ENCODE results near the gene HSF2BP. TPM values are rescaled to one million over a fixed set of nuclear protein-coding genes. Genes with fewer than 3 reads are reported as not detected.

Gene HSF2BP
- polyA plus RNA-seq, 1 experiment = 1.1 TPM

DNA sequence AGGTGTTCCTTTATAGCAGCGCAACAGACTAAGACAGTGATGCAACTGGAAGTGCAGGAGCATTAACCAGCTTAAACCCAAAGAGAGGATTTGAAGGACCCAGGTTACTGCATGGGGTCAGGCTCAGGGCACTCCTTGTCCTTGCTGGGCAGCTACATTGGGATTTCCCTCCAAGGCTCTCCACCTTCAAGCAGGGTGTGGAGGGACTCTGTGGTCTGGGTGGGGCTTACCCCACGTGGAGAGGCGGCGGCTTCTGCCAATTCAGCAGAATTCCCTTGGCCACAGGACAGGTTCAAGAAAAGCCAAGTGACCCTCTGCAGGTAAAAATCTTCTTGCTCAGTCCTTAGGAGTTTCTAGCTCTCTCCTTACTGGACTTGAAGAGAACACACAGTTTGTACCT, 6.6 kb upstream of the HSF2BP start:
- ChIA-PET CTCF (no interaction called here), POLR2A (no interaction called here)
- no peak for DNase-seq (ENCODE audit: low read depth, low spot score)
- TF ChIP-seq, protein P1, sequence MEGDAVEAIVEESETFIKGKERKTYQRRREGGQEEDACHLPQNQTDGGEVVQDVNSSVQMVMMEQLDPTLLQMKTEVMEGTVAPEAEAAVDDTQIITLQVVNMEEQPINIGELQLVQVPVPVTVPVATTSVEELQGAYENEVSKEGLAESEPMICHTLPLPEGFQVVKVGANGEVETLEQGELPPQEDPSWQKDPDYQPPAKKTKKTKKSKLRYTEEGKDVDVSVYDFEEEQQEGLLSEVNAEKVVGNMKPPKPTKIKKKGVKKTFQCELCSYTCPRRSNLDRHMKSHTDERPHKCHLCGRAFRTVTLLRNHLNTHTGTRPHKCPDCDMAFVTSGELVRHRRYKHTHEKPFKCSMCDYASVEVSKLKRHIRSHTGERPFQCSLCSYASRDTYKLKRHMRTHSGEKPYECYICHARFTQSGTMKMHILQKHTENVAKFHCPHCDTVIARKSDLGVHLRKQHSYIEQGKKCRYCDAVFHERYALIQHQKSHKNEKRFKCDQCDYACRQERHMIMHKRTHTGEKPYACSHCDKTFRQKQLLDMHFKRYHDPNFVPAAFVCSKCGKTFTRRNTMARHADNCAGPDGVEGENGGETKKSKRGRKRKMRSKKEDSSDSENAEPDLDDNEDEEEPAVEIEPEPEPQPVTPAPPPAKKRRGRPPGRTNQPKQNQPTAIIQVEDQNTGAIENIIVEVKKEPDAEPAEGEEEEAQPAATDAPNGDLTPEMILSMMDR (IDR thresholded peaks at IDR 0.05; ENCODE audit: low read depth, low read length) = no peak
- Histone ChIP-seq H3K4me3 (ENCODE audit: low read depth, low read length) (no peak overlapping the region), H3K27me3 (ENCODE audit: control insufficient read depth, insufficient read depth, low read length) (no peaks in the 10 kb centered on the region), H3K27ac (ENCODE audit: low read depth, low read length) (no peak overlapping the region), H3K9me3 (ENCODE audit: control insufficient read depth, insufficient read depth, low read length) (peaks cover 6% of the 10 kb centered on the region; the same call in 1 of the 2 replicates)

GRCh38 chr21:43664358-43664757, 5.1 kb upstream of the HSF2BP start:
- H3K27ac ChIP-seq (ENCODE audit: low read depth, low read length) = no peak overlapping the region
- H3K27me3 ChIP-seq (ENCODE audit: control insufficient read depth, insufficient read depth, low read length) = no peaks in the 10 kb centered on the region
- H3K9me3 ChIP-seq (ENCODE audit: control insufficient read depth, insufficient read depth, low read length) = peaks cover 6% of the 10 kb centered on the region; the same call in 1 of the 2 replicates
- TF ChIP-seq, protein P1 (IDR thresholded peaks at IDR 0.05; ENCODE audit: low read depth, low read length) = no peak
- ChIA-PET POLR2A (no interaction called here), CTCF (no interaction called here)
- H3K4me3 ChIP-seq (ENCODE audit: low read depth, low read length) = no peak overlapping the region
- no peak for DNase-seq (ENCODE audit: low read depth, low spot score)

- ChIA-PET CTCF (no interaction called here), POLR2A (no interaction called here)
- DNase-seq (ENCODE audit: low read depth, low spot score) = no peak
- H3K27me3 ChIP-seq (ENCODE audit: control insufficient read depth, insufficient read depth, low read length) = no peaks in the 10 kb centered on the region
- H3K9me3 ChIP-seq (ENCODE audit: control insufficient read depth, insufficient read depth, low read length) = peaks cover 12% of the 10 kb centered on the region; the same call in 1 of the 2 replicates
- no peak overlapping the region for H3K27ac ChIP-seq (ENCODE audit: low read depth, low read length)
- TF ChIP-seq, protein P1 (IDR thresholded peaks at IDR 0.05; ENCODE audit: low read depth, low read length) = no peak
- H3K4me3 ChIP-seq (ENCODE audit: low read depth, low read length) = no peak overlapping the region
These were observed 3.7 kb upstream of the HSF2BP start for GRCh38 chr21:43663033-43663432.

DNA sequence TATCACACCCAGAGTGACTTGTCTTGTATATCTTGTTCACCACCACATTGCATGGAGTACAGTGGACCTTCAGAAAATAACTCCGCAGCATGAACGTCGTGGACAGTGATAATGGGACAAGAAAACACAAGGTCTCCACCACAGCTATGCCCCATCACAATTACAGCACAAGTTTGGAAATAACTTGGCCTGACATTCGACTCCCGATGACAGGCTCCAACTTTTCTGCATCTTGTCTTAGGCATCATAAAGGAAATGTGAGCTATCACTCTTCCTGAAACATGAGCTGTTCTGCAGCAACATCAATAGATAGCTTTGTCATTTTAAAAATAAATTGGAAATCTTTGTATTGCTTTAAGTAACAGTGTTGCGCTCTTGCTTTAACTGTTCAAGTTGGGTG, 3.0 kb upstream of the HSF2BP start:
- peaks cover 15% of the 10 kb centered on the region; the same call in 1 of the 2 replicates for H3K9me3 ChIP-seq (ENCODE audit: control insufficient read depth, insufficient read depth, low read length)
- POLR2A ChIA-PET = no interaction called here
- CTCF ChIA-PET = no interaction called here
- H3K27me3 ChIP-seq (ENCODE audit: control insufficient read depth, insufficient read depth, low read length) = no peaks in the 10 kb centered on the region
- no peak overlapping the region for H3K4me3 ChIP-seq (ENCODE audit: low read depth, low read length)
- DNase-seq (ENCODE audit: low read depth, low spot score) = no peak
- TF ChIP-seq, protein P1 (IDR thresholded peaks at IDR 0.05; ENCODE audit: low read depth, low read length) = no peak
- H3K27ac ChIP-seq (ENCODE audit: low read depth, low read length) = no peak overlapping the region

DNA sequence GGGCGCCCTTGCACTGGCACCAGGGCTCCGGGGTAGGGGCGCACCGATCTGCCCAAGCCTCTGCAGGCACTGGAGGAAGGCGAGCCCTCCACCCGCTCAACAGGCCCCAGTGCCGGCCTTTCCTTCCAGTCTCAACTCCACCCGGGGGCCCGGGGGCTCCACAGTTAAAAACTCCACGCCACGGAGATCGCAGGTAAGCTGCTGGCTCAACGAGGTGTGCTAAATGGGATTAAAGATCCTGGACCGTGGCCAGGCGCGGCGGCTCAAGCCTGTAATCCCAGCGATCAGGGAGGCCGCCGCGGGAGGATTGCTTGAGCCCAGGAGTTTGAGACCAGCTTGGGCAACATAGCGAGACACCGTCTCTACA, 536 bp downstream of the HSF2BP start:
- Histone ChIP-seq H3K27me3 (ENCODE audit: control insufficient read depth, insufficient read depth, low read length) (no peaks in the 10 kb centered on the region), H3K9me3 (ENCODE audit: control insufficient read depth, insufficient read depth, low read length) (peaks cover 9% of the 10 kb centered on the region; the same call in 1 of the 2 replicates), H3K4me3 (ENCODE audit: low read depth, low read length) (no peak overlapping the region; the same call in 1 of the 2 replicates), H3K27ac (ENCODE audit: low read depth, low read length) (peak overlapping the region; percentile 82)
- ChIA-PET POLR2A (interaction anchor here (1.6 kb wide), 1 partner anchor 70 kb away, joined by 5 read pairs; no protein-coding TSS in a partner anchor), CTCF (interaction anchor here (0.6 kb wide), 1 partner anchor 131 kb away, joined by 3 read pairs; the partner anchor contains the start of gene RRP1)
- DNase-seq (ENCODE audit: low read depth, low spot score) = no peak
- TF ChIP-seq, protein P1 (IDR thresholded peaks at IDR 0.05; ENCODE audit: low read depth, low read length) = no peak
